ENCODE results near the gene CCNDBP1.
"Not testable (repeated sequence)": the region's sequence is repeated elsewhere in the genome, so short reads cannot be mapped to it uniquely, and the experiment has no call there.

Gene CCNDBP1

DNA sequence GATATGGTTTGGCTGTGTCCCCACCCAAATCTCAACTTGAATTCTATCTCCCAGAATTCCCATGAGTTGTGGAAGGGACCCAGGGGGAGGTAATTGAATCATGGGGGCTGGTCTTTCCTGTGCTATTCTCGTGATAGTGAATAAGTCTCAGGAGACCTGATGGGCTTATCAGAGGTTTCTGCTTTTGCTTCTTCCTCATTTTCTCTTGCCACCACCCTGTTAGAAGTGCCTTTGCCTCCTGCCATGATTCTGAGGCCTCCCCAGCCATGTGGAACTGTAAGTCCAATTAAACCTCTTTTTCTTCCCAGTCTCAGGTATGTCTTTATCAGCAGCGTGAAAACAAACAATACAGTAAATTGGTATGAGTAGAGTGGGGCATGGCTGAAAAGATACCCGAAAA is 12.6 kb downstream of the CCNDBP1 start:
- DNase-seq (ENCODE audit: low read depth in 1 of 2, low spot score in 1 of 2): not testable (repeated sequence)

DNA sequence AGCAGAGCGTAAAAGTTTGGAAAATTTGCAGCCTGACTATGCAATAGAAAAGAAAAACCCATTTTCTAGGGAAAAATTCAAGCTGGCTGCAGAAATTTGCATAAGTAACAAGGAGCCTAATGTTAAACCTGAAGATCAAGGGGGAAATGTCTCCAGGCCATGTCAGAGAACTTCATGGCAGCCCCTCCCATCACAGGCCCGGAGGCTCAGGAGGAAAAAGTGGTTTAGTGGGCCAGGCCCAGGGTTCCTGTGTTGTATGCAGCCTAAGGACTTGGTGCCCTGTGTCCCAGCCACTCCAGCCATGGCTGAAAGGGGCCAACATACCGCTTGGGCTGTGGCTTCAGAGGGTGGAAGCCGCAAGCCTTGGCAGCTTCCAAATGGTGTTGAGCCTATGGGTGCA is 13.4 kb downstream of the CCNDBP1 start:
- not testable (repeated sequence) for H3K4me3 ChIP-seq (replicated peaks; ENCODE audit: insufficient read depth, low read length); H3K27me3 ChIP-seq (ENCODE audit: insufficient read depth, poor library complexity, severe bottlenecking); H3K27ac ChIP-seq (replicated peaks); DNase-seq (ENCODE audit: low read depth in 1 of 2, low spot score in 1 of 2)

More for the DNA sequence above, 12.6 kb downstream of the CCNDBP1 start:
- H3K27me3 ChIP-seq (ENCODE audit: insufficient read depth, poor library complexity, severe bottlenecking); H3K4me3 ChIP-seq (replicated peaks; ENCODE audit: insufficient read depth, low read length); H3K27ac ChIP-seq (replicated peaks): not testable (repeated sequence)
- peak; percentile 32 for TF ChIP-seq SPI1 (IDR thresholded peaks at IDR 0.05; ENCODE audit: borderline replicate concordance, low read depth)

DNA sequence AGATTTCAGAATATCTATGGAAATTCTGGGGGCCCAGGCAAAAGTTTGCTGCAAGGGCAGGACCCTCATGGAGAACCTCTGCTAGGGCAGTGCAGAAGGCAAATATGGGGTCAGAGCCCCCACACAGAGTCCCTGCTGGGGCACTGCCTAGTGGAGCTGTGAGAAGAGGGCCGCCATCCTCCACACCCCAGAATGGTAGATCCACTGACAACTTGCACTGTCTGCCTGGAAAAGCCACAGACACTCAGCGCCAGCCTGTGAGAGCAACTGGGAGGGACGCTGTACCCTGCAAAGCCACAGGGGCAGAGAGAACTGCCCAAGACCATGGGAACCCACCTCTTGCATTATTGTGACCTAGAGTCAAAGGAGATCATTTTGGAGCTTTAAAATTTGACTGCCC is 13.8 kb downstream of the CCNDBP1 start:
- DNase-seq (ENCODE audit: low read depth in 1 of 2, low spot score in 1 of 2): no peak
- TF ChIP-seq, protein P1, sequence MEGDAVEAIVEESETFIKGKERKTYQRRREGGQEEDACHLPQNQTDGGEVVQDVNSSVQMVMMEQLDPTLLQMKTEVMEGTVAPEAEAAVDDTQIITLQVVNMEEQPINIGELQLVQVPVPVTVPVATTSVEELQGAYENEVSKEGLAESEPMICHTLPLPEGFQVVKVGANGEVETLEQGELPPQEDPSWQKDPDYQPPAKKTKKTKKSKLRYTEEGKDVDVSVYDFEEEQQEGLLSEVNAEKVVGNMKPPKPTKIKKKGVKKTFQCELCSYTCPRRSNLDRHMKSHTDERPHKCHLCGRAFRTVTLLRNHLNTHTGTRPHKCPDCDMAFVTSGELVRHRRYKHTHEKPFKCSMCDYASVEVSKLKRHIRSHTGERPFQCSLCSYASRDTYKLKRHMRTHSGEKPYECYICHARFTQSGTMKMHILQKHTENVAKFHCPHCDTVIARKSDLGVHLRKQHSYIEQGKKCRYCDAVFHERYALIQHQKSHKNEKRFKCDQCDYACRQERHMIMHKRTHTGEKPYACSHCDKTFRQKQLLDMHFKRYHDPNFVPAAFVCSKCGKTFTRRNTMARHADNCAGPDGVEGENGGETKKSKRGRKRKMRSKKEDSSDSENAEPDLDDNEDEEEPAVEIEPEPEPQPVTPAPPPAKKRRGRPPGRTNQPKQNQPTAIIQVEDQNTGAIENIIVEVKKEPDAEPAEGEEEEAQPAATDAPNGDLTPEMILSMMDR (IDR thresholded peaks at IDR 0.05; ENCODE audit: insufficient read depth, low read length): no peak
- TF ChIP-seq POLR2AphosphoS5 (IDR thresholded peaks at IDR 0.05; ENCODE audit: low read depth) (no peak), SPI1 (IDR thresholded peaks at IDR 0.05; ENCODE audit: borderline replicate concordance, low read depth) (no peak), GABPA (IDR thresholded peaks at IDR 0.05; ENCODE audit: low read depth) (no peak)
- H3K27ac ChIP-seq (replicated peaks): no peak overlapping the region
- H3K27me3 ChIP-seq (ENCODE audit: insufficient read depth, poor library complexity, severe bottlenecking): no peaks in the 10 kb centered on the region
- no peak overlapping the region for H3K4me3 ChIP-seq (replicated peaks; ENCODE audit: insufficient read depth, low read length)

DNA sequence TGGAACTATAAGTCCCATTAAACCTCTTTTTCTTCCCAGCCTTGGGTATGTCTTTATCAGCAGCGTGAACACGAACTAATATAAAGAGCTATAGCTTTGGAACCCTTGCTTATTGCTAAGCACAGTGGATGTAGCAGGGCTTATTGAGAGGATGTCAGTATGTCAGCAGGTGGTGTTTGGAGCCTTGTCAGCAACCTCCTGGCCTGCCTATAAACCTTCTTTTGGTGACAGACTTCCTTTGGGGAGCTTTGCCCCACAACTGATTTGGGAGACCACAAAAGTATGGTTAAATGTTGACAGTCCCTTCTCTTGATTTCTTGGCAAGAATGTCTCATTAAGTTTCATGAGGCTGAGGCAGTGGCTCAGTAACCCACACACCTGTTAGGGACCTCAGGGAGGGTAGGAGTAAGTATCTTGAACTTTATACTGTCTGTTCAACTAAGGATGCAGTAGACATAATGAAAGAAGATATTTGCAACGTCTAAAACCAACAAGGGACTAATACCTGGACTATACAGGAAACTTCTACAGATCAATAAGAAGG is 14.8 kb downstream of the CCNDBP1 start:
- H3K27ac ChIP-seq (replicated peaks): no peak overlapping the region
- TF ChIP-seq POLR2AphosphoS5 (IDR thresholded peaks at IDR 0.05; ENCODE audit: low read depth) (no peak), GABPA (IDR thresholded peaks at IDR 0.05; ENCODE audit: low read depth) (no peak), SPI1 (IDR thresholded peaks at IDR 0.05; ENCODE audit: borderline replicate concordance, low read depth) (no peak)
- TF ChIP-seq, protein P2, sequence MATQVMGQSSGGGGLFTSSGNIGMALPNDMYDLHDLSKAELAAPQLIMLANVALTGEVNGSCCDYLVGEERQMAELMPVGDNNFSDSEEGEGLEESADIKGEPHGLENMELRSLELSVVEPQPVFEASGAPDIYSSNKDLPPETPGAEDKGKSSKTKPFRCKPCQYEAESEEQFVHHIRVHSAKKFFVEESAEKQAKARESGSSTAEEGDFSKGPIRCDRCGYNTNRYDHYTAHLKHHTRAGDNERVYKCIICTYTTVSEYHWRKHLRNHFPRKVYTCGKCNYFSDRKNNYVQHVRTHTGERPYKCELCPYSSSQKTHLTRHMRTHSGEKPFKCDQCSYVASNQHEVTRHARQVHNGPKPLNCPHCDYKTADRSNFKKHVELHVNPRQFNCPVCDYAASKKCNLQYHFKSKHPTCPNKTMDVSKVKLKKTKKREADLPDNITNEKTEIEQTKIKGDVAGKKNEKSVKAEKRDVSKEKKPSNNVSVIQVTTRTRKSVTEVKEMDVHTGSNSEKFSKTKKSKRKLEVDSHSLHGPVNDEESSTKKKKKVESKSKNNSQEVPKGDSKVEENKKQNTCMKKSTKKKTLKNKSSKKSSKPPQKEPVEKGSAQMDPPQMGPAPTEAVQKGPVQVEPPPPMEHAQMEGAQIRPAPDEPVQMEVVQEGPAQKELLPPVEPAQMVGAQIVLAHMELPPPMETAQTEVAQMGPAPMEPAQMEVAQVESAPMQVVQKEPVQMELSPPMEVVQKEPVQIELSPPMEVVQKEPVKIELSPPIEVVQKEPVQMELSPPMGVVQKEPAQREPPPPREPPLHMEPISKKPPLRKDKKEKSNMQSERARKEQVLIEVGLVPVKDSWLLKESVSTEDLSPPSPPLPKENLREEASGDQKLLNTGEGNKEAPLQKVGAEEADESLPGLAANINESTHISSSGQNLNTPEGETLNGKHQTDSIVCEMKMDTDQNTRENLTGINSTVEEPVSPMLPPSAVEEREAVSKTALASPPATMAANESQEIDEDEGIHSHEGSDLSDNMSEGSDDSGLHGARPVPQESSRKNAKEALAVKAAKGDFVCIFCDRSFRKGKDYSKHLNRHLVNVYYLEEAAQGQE (IDR thresholded peaks at IDR 0.05; ENCODE audit: insufficient replicate concordance, low read depth): no peak
- TF ChIP-seq, protein P1 (IDR thresholded peaks at IDR 0.05; ENCODE audit: insufficient read depth, low read length): no peak
- no peak for DNase-seq (ENCODE audit: low read depth in 1 of 2, low spot score in 1 of 2)
- no peaks in the 10 kb centered on the region for H3K27me3 ChIP-seq (ENCODE audit: insufficient read depth, poor library complexity, severe bottlenecking)
- H3K4me3 ChIP-seq (replicated peaks; ENCODE audit: insufficient read depth, low read length): no peak overlapping the region

DNA sequence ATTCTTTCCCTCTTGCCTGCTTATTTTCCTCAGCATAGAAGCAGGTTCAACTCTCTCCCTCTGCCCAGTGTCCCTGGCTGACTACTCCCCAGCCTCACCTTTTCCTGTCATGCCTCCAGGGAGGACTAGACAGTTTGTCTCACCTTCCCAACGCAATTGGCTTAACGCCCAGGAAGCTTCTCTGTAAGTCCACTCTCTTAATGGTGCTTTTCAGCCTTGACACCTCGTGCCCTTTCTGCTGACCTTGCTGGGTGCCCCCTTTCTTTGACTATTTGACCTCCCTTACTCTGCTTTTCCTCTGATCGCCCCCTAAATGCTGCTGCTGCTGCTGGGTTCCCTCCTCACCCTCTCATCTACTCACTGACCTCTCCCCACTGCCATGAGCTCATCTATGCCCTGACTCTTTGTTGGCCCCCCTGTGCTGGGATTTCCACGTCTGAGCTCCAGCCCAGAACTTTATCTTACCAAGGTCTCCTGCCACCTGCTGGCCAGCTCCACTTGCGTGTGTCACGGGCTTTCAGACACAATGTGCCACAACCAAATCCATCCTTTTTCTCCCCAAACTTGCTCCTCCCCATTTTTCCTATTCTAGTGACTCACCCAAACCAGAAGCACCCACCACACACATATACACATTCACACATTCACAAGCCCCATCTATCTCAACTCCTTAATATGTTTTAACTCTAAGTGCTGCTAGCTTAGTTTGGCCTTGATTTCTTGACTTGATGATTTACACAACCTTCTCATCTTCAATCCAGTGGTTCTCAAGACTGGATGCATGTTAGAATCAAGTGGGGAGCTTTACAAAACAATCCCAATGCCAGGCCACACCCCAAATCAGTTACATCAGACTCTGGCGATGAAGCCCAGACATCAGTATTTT is 19.1 kb downstream of the CCNDBP1 start:
- H3K27me3 ChIP-seq (ENCODE audit: insufficient read depth, poor library complexity, severe bottlenecking): peaks cover 2% of the 10 kb centered on the region
- no peak for TF ChIP-seq GABPA (IDR thresholded peaks at IDR 0.05; ENCODE audit: low read depth)
- TF ChIP-seq, protein P1 (IDR thresholded peaks at IDR 0.05; ENCODE audit: insufficient read depth, low read length): peak; percentile 69
- peak in 1 of 2 experiments; percentile 49 for DNase-seq (ENCODE audit: low read depth in 1 of 2, low spot score in 1 of 2)
- no peak overlapping the region for H3K4me3 ChIP-seq (replicated peaks; ENCODE audit: insufficient read depth, low read length)
- no peak overlapping the region for H3K27ac ChIP-seq (replicated peaks)

All from HL-60 (cell line).